NK-92 (cell line): Measurements from ENCODE around the gene DEPDC7.
"Not testable (repeated sequence)": the region's sequence is repeated elsewhere in the genome, so short reads cannot be mapped to it uniquely, and the experiment has no call there.

Experiments
- DNase-seq: peaks from one replicate; lab custom pipeline; 2025; ENCODE audit not compliant: unreplicated experiment; lab: John Stamatoyannopoulos, UW

Gene DEPDC7

DNA sequence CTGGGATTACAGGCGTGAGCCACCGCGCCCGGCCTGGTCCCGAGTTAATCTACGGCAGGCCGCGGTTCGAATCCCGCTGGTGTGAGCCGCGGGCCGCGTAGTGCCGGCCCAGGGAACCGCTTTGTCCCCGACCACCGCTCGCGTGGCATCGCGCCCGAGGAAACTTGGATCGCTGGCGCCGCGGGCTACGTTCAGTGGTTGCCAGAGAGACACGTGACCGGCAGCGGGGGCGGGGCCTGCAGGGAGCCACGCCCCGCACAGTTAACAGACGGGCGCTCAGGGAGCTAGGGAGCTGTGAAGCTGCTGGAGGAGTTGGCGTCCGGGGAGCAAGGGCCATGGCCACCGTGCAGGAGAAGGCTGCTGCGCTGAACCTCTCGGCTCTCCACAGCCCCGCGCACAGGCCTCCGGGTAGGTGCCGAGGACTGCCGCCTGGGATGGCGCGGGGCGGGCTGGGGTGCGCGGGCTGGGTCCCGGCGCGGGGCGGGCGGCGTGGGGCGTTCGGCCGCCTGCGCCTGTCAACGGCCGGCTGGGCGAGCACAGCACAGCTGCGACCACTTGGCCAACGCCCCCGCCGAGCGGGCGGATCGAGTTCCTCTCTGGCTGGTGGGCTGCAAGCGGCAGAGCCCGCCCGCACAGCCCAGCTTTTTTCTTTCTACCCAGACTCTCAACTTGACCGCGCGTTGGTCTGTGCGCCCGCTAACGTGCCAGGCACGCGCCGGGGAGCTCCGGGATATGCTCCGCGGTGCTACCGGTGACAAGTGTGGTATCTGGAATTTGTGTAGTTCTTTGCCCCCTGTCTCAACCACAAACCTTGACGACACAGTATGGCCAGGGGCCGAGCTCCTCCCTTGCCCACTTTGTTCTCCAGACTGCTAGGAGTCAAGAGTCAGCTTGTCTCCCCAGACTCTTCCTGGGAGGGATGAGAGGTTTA, at the start of gene DEPDC7:
Gene DEPDC7 (plus strand): TSS at position 258 of the 931 bp plus-strand sequence. CDS start 78 bp downstream, at position 336.
- no peak for DNase-seq

DNA sequence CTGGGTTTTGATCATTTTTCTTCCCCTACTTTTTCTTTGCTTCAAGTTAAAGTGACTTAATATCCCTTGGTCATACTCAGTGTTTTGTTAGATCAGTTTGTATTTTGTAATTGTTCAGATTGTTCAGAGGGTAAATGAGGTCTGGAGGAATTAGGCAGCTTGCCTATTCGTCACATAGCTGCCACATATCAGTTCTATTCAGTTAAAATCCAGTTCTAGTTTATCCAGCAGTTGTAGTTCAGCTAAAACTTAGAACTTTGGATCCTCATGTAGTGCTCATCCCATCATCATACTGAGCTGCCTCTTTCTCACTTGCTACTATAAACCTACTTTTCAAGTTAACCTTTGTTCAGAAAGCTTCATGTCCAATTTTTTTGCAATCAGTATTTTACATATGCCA, 47.1 kb upstream of the DEPDC7 start:
- DNase-seq = no peak

DNA sequence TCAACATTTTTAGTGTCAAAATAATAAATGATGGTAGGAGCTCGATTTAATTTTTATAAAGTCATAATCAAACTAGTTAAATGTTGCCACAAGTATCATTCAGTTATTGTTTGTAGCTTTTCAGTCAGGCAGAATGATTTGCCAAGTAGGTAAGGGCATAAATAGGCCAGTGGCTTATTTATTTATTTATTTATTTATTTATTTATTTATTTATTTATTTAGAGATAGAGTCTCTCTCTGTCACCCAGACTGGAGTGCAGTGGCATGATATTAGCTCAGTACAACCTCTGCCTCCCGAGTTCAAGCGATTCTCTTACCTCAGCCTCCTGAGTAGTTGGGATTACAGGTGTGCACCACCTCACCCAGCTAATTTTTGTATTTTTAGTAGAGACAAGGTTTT, 43.4 kb upstream of the DEPDC7 start:
- DNase-seq = not testable (repeated sequence)

GRCh38 chr11:32972781-32973180, 42.9 kb upstream of the DEPDC7 start:
- no peak for DNase-seq

DNA sequence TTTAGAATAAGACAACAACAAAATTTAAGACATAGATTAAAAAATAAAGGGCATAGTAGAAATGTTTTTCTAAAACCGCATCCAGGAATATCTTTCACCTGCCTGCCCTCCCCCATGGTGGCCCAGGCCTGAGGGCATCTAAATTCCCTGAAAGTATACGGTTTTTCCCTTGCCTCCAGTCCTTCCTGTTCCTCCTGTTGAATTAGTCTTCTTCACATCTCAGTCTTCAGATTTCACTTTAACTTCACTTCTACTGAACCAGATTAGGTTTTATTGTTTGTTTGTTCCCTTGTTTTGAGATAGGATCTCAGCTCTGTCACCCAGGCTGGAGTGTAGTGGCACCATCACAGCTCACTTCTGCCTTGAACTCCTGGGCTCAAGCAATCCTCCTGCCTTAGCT, 33.1 kb upstream of the DEPDC7 start:
- DNase-seq = no peak

DNA sequence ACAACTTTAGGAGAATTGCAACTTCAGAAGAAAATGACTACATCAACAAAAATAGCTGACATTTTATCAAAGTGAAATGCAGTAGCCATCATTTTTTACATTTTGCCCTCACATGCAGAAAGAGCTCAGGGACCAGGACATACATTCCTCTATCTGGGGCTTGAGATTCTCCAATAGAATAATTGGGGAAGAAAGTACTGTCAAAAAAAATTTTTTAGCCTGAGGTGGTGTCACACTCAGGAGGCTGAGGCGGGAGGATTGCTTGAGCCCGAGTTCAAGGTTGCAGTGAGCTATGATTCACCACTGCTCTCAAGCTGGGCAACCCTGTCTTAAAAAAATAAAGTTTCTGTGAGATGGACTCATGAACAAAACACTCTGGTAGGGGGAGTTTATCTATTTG, 32.2 kb upstream of the DEPDC7 start:
- DNase-seq = no peak

DNA sequence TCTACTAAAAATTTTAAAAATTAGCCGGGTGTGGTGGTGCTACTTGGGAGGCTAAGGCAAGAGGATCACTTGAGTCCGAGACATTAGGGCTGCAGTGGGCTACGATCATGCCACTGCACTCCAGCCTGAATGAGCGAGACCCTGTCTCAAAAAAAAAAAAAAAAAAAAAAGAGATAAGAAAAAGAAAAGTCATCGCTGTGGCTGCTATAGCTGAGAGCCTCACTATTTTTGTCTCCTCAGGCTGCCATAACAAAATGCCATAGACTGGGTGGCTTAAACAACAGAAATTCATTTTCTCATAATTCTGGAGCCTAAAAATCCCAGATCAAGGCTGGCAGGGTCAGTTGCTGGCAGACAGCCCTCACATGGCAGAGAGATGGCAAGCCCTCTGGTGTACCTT, 30.1 kb upstream of the DEPDC7 start:
- no peak for DNase-seq

DNA sequence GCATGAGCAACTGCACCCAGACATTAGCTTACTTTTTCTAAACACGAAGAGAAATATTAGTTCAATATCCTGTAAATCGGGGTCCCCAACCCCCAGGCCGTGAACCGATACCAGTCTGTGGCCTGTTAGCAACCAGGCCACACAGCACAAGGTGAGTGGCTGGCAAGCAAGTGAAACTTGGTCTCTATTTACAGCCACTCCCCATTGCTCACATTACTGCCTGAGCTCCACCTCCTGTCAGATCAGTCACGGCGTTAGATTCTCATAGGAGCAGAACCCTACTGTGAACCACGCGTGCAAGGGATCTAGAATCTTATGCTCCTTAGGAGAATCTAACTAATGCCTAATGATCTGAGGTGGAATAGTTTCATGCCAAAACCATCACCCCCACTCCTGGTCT, 27.8 kb upstream of the DEPDC7 start:
- no peak for DNase-seq

DNA sequence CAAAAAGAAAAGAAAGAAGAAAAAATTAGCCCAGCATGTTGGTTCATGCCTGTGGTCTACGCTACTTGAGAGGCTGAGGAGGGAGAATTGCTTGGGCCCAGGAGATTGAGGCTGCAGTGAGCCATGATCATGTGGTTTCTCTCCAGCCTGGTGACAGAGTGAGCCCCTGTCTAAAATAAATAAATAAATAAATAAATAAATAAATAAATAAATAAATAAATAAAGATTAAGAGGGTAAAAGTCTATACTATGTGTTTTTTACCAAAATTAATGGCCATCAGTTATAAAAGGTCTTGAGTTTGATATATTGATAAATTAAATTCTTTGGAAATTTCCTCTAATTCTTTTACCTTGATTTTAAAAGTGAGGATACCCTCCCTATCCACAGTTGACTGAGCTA, 25.2 kb upstream of the DEPDC7 start:
- no peak for DNase-seq

DNA sequence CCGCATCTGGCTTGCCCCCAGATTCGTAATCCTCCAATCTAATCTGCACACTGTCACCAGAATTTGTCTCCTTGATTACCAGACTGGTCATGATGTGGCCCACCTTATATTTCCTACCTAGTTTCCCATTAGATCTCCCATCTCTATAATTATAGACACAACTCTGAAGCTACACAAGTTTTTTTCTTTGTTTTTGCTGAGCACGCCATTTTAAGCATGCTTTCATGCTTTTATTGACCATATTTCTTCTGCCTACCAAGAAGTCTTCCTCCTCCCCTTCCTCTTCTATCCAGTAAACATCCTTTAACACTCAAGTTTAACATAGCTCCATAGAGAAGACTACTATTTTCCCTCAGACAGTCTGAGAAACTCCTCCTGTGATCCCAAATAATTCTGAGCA, 24.3 kb upstream of the DEPDC7 start:
- DNase-seq = no peak

DNA sequence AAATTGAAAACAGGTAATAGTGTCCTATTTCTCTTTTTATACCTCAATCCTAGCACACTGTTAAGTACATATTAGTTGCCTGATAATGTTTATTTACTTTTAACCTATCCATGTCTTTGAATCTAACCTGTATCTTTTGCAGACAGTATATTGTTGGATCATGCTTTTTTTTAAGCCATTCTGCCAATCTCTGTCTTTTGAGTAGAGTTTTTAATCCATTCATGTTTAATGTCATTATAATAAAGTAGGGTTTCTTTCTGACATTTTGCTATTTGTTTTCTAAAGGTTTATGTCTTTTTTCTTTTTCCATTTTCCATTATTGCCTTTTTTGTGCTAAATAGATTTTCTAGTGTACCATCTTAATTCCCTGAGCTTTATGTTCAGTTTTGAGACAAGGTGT, 23.8 kb upstream of the DEPDC7 start:
- DNase-seq = no peak

DNA sequence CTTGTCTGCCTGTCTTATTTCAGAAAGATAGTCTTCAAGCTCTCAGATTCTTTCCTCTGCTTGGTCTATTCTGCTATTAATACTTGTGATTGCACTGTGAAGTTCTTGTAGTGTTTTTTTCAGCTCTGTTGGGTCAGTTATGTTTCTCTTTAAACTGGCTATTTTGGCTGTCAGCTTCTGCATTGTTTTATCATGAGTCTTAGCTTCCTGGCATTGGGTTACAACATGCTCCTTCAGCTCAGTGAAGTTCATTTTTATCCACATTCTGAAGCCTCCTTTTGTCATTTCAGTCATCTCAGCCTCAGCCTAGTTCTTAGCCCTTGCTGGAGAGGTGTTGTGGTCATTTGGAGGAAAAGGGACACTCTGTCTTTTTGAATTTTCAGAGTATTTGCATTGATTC, 15.5 kb upstream of the DEPDC7 start:
- no peak for DNase-seq

GRCh38 chr11:33001281-33001680, 14.4 kb upstream of the DEPDC7 start:
- DNase-seq = no peak

GRCh38 chr11:33001751-33002542, 13.7 kb upstream of the DEPDC7 start:
- DNase-seq = no peak

GRCh38 chr11:33005175-33005574, 10.5 kb upstream of the DEPDC7 start:
- DNase-seq = no peak

DNA sequence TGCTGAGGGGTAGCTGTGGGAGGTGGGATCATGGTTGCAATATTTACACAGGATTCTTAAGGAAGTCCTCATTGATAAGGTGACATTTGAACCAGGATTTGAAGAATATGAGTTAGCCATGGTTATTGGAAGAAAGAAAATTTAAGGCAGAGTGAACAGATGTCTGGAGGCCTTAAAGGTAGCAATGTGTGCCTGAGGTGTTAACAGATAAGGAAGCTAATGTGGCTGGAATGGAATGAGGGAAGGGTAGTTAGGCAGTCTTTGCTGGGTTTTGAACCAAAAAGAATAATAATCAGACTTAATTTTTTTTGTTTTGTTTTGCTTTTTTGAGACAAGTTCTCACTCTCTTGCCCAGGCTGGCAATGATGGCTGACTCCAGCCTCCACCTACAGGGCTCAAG, 9.7 kb upstream of the DEPDC7 start:
- no peak for DNase-seq

DNA sequence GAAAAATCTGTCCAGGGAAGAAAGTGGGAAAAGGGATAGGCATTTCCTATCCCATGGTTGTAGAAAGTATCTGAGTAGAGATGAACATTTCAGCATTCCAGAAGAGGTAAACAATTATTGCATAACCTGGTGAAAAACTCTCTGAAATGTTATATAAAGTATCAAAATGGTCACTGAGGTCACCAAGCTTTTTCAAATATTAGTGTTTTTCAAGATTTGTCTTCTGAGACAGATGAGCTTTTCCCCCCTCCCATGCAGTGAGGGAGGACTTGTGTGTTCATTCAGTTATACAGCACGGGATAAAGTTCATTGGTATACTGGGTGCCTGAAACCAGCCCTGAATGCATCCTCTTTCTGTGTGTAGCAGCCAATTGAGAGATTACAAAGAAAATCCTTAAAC, 1.9 kb upstream of the DEPDC7 start:
- no peak for DNase-seq

GRCh38 chr11:33016654-33017053, 976 bp downstream of the DEPDC7 start:
- DNase-seq = no peak

- no peak for DNase-seq
These were observed 1.8 kb downstream of the DEPDC7 start for GRCh38 chr11:33017478-33017877.

- no peak for DNase-seq
These were observed 2.3 kb downstream of the DEPDC7 start for GRCh38 chr11:33017965-33018364.

DNA sequence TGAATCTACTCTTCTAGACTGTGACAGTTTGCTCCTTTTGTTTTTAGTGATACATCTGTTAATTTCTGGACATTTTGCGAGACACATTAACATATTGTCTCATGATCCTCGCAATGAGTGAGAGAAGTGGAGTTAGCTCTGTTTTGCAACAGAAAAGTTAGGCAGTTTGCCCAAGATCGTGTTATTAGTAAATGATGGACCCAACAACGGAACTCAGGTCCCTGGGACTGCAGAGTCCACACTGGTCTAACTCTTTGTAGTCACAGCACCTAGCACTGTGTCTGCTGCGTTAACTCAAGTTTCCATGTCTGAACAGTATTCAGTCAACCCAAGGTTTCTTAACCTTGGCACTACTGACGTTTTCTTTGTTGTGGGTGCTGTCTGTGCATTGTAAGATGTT, 3.2 kb downstream of the DEPDC7 start:
- no peak for DNase-seq

- no peak for DNase-seq
These were observed 5.8 kb downstream of the DEPDC7 start for GRCh38 chr11:33021501-33021900.
